ENCODE measurements around the gene INTS3.

INTS3 gene, protein sequence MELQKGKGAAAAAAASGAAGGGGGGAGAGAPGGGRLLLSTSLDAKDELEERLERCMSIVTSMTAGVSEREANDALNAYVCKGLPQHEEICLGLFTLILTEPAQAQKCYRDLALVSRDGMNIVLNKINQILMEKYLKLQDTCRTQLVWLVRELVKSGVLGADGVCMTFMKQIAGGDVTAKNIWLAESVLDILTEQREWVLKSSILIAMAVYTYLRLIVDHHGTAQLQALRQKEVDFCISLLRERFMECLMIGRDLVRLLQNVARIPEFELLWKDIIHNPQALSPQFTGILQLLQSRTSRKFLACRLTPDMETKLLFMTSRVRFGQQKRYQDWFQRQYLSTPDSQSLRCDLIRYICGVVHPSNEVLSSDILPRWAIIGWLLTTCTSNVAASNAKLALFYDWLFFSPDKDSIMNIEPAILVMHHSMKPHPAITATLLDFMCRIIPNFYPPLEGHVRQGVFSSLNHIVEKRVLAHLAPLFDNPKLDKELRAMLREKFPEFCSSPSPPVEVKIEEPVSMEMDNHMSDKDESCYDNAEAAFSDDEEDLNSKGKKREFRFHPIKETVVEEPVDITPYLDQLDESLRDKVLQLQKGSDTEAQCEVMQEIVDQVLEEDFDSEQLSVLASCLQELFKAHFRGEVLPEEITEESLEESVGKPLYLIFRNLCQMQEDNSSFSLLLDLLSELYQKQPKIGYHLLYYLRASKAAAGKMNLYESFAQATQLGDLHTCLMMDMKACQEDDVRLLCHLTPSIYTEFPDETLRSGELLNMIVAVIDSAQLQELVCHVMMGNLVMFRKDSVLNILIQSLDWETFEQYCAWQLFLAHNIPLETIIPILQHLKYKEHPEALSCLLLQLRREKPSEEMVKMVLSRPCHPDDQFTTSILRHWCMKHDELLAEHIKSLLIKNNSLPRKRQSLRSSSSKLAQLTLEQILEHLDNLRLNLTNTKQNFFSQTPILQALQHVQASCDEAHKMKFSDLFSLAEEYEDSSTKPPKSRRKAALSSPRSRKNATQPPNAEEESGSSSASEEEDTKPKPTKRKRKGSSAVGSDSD

DNA sequence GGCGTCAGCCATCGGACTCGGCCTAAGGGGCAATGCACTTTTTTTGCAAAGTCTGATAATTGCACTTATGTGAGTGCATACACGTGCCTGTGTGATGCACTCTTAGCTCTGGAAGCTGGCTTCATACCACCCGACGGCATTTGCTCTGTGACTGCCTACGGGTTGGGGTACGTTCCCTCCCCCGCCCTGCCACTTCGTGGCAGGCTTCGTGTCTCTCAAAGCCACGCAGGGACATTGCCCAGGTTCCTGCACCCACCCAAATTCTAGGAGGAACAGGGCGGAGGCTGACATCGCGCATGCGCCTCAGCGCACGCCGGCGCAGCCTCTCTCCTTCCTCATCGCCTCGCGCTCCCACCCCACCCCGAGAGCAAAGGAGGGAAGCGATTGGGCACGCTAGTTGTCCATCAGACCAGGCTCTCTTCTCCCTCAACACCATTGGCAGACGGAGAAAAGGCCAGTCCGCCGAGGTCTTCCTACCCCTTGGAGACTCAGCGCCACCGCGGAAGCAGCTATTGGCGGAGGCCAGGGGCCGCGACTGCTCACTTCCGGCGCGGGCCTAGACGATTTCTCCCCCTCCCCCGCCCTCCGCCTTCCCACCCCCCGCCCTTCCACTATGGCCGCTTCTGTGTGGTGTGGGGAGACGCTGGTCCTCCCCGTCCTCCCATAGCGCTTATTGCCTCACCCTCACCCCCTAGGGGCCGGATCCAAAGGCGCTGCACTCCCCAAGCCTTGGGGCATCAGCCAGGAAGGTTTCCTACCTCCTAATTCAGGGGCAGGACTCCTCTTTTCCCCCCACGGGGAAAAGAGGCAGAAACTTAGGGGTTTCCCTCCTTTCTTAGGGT, at the start of gene INTS3:
TSS of gene INTS3 (plus strand) at position 588 of the 842 bp plus-strand sequence. CDS start 585 bp downstream, outside the sequence.
- peak; percentile 94 to 96 for DNase-seq

DNA sequence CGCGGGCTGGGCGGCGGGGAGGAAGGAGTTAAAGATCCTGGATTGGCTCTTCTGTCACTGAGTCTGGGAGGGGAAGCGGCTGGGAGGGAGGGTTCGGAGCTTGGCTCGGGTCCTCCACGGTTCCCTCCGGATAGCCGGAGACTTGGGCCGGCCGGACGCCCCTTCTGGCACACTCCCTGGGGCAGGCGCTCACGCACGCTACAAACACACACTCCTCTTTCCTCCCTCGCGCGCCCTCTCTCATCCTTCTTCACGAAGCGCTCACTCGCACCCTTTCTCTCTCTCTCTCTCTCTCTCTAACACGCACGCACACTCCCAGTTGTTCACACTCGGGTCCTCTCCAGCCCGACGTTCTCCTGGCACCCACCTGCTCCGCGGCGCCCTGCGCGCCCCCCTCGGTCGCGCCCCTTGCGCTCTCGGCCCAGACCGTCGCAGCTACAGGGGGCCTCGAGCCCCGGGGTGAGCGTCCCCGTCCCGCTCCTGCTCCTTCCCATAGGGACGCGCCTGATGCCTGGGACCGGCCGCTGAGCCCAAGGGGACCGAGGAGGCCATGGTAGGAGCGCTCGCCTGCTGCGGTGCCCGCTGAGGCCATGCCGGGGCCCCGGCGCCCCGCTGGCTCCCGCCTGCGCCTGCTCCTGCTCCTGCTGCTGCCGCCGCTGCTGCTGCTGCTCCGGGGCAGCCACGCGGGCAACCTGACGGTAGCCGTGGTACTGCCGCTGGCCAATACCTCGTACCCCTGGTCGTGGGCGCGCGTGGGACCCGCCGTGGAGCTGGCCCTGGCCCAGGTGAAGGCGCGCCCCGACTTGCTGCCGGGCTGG, 49.1 kb upstream of the INTS3 start, which contains the start of gene NPR1:
TSS of gene NPR1 (plus strand) at position 170 of the 818 bp plus-strand sequence. CDS start at position 591, 421 bp downstream.
- no peak for DNase-seq

DNA sequence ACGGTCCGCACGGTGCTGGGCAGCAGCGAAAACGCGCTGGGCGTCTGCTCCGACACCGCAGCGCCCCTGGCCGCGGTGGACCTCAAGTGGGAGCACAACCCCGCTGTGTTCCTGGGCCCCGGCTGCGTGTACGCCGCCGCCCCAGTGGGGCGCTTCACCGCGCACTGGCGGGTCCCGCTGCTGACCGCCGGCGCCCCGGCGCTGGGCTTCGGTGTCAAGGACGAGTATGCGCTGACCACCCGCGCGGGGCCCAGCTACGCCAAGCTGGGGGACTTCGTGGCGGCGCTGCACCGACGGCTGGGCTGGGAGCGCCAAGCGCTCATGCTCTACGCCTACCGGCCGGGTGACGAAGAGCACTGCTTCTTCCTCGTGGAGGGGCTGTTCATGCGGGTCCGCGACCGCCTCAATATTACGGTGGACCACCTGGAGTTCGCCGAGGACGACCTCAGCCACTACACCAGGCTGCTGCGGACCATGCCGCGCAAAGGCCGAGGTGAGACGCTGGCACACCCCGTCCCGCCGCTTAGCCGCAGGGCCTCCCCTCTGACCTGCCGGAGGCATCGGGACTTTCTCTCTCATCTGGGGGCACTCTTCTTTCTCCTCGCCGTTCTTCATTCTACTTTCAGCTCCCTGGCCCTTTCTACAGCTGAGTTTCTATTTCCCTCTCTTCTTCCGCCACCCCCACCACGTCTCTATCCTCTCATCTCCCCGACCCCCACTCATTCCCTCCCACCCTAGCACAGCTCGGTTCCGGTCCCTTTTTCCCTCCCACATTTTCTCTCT, 48.3 kb upstream of the INTS3 start:
- DNase-seq: no peak

DNA sequence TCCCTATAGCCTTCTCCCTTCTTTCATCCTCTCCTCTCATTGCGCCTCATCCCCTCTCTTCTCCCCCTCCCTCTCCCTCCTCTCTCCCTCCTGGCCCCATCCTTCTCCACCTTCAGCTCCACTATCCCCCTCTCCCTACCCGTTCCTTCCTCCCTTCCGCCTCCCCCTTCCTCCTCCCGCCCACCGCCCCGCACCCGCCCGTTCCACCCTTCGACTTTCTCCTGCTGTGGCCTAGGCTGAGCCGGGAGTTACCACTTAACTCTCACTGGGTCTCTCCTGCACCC, 47.8 kb upstream of the INTS3 start:
- DNase-seq: no peak

DNA sequence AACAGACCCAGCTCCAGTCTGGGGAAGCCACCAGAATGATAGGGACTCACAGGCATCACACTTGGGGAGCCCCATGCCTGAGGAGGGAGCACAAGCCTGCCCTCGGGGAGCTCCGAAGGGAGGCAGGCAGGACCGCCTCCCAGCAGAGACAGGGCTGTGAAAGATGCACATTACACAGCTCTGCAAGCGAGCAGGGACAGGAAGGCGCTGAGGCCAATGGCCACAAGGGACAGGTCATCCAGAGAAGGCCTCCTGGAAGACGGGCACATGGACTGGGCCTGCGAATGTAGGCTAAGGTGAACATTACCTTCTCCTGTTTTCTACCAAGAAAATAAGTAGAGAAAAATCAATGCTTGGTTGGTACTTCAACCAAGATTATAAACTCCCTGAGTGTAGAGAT, 45.1 kb upstream of the INTS3 start:
- DNase-seq: no peak

DNA sequence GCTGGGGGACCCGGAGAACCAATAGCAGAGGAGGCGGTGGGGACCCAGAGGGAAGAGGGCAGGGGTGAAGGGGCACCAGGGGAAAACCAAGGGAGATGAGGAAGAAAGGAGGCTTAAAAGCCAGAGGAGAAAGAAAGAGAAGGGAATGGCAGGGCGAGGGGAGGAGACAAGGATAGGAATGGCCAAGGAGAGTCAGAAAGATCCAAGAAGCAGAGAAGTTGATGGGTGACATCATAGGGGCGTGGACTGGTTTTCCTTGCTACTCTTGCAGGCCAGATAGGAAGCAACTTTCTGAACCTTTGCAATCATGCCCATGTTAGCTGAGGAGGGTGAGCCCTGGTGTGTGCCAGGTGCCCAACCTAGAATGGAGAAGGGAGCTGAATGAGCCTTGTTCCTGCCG, 44.0 kb upstream of the INTS3 start:
- no peak for DNase-seq

DNA sequence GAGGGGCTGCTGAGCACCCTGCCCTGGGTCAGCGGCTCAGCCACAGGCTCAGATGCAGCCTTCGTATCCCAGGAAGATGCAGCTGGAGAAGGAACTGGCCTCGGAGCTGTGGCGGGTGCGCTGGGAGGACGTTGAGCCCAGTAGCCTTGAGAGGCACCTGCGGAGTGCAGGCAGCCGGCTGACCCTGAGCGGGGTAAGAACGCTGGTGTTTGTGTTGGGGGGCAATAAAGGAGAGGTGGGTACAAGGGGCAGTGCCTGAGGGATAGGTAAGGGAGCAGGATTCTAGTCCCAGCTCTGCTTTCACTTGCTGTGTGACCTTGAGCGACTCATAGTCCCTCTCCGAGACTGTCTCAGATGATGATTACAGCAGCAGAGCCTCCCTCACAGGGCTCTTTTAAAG, 43.0 kb upstream of the INTS3 start:
- DNase-seq: no peak

DNA sequence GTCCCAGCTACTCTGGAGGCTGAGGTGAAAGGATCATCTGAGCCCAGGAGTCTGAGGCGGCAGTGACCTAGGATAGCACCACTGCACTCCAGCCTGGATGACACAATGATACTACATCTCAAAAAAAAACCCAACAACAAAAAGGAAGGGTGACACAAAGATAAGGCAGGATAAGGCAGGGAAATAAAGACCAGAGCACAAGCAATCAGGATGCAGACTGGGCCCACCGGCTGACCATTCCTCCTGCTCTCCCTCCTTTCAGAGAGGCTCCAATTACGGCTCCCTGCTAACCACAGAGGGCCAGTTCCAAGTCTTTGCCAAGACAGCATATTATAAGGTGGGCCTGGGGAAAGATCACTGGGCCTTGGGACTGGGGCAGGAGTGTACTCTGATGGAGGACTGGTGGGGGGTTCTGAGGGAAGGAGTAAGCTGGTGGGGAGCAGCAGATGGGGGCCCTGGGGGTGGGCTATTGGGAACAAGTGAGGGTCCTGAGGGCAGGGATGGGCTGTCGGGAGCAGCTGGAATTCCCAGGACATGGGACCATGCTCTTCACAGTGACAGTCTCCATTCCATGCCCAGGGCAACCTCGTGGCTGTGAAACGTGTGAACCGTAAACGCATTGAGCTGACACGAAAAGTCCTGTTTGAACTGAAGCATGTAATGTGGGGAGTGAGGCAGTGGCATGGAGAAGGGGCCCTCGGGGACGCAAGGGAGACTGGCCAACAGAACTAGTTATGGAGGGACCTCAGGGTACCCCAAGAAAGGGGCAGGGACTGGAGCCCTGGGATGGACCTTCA, 42.1 kb upstream of the INTS3 start:
- DNase-seq: no peak

DNA sequence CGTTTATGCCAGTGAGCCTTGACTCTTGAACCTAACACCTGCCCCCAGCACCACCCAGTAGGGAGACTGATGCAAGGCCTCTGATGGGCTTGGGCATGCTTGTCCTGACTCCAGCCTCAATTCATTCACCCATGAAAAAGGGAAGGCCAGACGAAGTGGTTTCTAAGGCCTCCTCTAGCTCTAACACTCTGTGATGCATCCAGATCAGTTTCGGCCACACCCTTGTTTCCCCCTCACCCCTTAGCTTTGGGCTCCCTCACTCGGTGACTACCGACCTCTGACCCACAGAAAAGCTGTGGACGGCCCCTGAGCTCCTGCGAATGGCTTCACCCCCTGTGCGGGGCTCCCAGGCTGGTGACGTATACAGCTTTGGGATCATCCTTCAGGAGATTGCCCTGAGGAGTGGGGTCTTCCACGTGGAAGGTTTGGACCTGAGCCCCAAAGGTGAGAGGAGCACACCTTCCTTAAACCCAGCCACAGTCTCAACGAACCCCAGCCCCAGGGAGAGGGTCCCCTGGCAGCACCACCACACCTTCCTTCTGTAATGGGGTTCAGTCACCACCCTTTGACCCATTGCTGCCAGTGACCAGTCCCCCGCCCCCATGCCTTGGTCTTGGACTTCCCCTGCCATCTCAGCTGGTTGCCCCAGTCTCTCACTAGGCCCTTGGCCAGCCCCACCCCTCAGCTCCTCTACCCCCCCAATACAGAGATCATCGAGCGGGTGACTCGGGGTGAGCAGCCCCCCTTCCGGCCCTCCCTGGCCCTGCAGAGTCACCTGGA, 40.3 kb upstream of the INTS3 start:
- DNase-seq: no peak

DNA sequence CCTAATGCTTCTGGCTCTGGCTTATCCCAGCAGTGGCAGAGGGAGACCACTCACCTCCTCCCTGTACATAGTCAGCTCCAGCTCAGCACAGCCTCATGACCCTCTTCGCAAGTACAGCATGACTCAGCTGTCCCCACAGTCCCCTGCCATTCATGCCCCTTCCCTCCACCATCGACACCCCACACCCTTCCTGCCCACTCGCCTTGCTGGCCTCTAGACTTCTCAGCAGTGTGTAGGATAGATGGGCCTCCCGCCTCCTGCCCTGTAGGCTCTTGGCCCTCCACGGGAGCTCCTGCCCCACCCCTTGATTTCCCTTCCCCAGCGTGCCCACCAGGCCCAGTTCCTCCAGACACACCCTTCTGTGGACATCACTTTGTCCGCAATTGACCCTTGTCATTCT, 39.6 kb upstream of the INTS3 start:
- DNase-seq: no peak

DNA sequence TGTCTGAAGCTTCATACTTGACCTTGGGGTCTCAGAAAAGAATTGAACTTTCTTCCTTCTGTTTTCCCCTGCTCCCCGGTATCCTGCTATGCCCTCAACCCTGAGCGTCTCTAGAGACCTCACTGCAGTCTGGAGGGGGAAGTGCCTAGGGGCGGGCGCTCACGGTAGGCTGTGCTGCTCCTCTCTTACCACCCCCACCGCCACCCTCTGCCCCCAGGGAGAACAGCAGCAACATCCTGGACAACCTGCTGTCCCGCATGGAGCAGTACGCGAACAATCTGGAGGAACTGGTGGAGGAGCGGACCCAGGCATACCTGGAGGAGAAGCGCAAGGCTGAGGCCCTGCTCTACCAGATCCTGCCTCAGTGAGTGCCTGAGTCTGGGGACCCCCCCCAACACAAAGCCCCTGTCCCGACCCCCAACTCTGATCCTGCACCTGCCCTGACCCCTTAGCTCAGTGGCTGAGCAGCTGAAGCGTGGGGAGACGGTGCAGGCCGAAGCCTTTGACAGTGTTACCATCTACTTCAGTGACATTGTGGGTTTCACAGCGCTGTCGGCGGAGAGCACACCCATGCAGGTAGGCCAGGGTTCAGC, 39.0 kb upstream of the INTS3 start:
- DNase-seq: no peak

DNA sequence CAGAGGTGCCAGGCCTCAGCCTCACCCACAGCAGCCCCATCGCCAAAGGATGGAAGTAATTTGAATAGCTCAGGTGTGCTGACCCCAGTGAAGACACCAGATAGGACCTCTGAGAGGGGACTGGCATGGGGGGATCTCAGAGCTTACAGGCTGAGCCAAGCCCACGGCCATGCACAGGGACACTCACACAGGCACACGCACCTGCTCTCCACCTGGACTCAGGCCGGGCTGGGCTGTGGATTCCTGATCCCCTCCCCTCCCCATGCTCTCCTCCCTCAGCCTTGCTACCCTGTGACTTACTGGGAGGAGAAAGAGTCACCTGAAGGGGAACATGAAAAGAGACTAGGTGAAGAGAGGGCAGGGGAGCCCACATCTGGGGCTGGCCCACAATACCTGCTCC, 34.4 kb upstream of the INTS3 start:
- no peak for DNase-seq

DNA sequence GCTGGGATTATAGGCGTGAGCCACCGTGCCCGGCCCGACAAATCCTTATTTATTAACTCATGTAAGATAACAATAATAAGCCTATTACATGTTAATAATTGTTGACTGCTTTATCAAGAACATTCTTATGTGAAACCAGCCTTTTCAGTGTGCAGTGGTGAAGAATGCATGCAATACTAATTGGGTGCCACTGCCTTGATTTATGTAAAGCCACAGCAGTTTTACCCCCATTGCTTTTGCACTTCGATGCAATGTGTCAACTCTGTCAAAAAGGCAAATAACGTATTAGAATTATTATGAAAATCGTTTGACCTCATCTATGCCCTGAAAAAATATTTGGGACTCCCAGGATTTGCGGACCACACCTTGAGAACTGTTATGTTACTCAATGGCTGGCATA, 31.1 kb upstream of the INTS3 start:
- no peak for DNase-seq

DNA sequence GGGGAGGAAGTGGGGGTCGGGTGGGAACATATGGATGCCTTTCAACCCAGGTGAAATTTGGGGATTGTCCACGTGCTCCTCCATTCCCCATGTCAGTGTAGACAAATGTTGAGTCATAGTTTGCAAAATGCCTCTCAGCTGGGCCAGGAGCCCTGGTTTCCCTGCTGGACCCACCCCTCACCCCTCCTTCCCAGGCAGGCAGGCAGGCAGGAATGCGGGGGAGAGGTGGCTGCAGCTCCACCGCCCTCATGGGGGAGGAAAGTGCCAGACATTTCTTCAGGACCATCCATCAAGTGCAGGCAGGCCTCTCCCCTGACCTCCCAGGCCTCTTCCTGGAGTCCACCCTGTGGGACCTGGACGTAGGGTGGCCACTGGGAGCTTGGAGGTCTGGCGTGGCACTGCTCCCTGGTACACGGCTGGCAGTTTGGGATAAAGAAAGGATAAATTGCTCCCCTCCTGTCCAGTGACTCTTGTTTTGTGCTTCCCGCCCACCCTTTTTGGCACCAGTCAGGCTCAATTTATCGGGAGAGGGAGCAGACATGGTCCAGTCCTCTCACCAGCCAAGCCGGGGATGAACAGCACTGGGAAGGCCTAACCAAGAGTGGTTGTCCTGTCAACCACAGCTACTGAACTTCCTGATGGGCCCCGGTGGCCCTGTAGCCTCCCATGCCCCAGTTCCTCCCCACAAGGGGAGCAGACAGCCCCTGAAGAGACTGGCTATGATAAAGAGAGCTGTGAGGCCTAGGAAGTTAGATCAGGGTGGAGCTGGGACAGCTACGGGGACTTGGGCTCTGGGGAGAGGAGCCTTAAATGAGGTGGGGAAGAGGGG, 30.4 kb upstream of the INTS3 start:
- no peak for DNase-seq

DNA sequence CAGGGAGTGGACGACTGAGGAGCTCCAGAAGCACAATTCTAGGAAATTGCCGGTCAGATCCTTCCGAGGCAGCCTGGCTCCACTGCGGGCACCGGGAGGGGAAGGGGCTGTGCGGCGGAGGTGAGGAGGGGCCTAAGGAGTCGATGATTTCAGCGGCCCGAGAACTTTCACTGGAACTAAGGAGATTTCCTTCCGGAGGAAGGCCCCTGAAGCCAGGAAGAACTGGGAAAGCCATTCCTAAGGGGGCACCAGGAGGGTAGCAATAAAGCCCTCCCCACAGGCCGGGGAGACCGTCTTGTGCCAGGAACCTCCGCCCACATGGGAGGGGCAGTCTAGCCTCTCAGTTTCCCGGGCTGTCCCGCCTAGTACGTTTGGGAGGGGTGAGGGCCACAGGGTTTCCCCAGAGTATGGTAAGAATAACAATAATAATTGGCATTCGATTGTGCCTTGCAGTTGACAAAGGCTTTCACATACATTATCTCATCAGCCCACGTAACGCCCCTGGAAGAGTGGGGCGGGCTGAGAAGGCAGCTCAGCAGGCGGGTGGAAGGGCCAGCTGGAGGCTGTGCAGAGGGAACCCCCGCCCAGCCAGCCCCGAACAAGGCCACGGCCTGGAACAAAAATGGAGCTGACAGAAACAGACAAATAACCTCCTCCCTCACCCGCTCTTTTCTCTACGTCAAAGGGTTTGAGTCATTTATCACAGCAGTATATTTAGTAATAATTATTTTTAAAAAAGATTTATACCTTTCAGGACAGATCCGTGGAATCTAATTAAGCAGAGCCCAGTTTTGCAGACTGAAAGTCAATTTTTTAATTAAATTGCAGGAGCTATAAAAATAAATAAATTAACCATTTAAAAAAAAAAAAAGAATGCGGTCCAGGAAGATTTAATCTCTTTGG, 29.6 kb upstream of the INTS3 start:
- DNase-seq: no peak

DNA sequence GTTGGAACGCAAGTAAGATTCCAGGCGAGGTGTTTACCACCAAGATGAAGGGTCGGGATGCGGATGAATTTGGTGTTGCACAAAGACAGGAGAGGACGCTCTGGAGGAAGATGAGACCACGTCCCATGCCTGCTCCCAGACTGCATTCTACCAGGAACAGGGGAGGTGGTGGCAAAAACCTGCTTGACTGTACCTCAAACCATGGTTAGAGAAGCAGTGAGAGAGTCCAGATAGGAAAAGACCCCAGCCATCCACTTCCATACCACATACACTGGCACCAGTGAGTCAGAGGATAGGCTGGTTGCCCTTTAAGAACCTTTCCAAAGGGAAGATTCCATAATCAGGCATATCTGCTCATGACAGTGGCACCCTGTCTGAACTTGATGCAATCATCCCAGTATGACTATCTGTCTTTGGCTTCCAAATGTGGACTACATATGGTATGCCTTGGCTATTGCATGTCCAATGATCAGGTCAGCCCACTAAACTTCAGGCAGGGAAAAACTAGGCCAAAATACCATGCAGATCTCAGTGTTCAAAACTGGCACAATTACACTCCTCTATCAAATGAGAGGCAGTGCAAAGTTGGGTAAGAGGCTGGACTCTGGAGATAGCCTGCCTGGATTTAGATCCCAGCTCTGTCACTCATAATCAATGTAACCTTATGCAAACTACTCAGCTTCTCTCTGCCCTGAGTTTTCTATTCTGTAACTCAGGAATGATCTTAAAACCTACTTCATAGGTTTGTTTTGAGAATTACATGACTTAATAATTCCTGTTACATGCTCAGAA, 28.7 kb upstream of the INTS3 start:
- no peak for DNase-seq
